ENCODE results near the gene RGS14.

GRCh38 chr5:177325868-177326381 is 31.8 kb upstream of the RGS14 start:
- TF ChIP-seq, protein P1, sequence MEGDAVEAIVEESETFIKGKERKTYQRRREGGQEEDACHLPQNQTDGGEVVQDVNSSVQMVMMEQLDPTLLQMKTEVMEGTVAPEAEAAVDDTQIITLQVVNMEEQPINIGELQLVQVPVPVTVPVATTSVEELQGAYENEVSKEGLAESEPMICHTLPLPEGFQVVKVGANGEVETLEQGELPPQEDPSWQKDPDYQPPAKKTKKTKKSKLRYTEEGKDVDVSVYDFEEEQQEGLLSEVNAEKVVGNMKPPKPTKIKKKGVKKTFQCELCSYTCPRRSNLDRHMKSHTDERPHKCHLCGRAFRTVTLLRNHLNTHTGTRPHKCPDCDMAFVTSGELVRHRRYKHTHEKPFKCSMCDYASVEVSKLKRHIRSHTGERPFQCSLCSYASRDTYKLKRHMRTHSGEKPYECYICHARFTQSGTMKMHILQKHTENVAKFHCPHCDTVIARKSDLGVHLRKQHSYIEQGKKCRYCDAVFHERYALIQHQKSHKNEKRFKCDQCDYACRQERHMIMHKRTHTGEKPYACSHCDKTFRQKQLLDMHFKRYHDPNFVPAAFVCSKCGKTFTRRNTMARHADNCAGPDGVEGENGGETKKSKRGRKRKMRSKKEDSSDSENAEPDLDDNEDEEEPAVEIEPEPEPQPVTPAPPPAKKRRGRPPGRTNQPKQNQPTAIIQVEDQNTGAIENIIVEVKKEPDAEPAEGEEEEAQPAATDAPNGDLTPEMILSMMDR (conservative IDR thresholded peaks at IDR 0.05; ENCODE audit: low read length), result no peak
- no peak for TF ChIP-seq EZH2phosphoT487 (IDR thresholded peaks at IDR 0.05; ENCODE audit: borderline replicate concordance, low read depth, low read length)
